IPS DF 4.7 (cell line): ENCODE data around the gene GINS2.

Experiments
- DNase-seq: peaks from one replicate; pipeline ENCODE4 v3.0.0-alpha.2; 2013; ENCODE audit warnings: low spot score; ENCODE audit errors: extremely low read depth

The GINS2 gene

DNA sequence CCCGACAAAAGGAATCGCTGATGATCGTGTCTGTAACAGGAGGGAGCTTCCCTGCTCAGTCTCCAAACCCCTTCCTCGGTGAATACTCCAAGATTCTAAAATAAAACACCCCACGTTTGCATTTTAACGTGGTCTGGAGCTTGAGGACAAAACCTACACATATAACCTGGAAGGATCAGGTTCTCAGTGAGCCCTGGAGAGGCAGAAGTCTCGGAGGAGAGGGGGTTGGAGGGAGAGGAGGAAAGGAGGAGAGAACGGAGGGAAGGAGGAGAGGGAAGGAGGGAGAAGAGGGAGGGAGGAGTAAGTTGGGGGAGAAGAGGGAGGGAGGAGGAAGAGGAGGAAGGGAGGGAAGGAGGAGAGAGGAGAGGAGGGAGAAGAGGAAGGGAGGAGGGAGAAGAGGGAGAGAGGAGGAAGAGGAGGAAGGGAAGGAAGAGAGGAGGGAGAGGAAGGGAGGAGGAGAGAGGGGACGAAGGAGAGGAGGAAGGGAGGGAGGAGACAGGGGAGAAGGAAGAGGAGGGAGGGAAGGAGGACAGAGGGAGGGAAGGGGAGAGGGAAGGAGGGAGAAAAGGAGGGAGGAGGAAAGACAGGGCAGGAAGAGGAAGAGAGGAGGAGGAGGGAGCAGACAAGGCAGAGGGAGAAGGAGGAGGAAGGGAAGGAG, 27.4 kb upstream of the GINS2 start:
- no peak for DNase-seq

DNA sequence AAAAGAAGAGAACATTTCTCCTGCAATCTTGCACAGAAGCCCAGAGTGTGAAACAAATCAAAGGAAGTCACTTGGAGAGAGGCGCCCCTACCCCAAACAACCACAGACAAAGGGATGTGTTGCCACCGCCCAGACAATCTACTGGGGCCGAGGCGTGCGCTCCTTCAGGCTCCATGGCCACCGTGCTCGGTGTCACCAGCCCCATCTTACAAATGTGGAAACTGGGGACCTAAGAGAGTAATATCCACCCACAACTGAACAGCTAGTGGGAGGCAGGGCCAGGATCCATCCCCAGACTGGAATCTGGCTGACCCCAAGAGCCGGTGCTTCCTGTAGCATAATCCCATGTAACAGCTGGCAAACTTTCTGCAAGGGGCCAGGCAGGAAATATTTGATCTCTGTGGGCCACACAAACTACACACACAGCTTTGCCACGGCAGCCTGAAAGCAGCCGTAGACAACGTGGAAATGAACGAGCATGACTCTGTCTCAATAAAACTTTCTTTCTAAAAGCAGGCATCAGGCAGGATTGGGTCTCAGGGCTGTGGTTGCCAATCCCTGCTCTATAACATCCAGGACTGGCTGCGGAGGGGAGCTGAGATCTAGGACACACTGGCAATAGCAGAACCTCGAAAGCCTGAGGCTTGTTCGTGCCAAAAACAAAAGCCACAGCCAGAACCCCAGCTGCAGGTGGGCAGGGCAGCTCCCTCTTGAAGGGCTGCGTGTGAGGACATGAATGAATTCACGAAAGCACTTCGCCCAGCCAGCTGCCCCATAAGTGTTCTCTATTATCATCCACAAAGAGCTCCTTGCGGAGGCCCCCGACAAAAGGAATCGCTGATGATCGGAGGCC, 26.6 kb upstream of the GINS2 start:
- no peak for DNase-seq

DNA sequence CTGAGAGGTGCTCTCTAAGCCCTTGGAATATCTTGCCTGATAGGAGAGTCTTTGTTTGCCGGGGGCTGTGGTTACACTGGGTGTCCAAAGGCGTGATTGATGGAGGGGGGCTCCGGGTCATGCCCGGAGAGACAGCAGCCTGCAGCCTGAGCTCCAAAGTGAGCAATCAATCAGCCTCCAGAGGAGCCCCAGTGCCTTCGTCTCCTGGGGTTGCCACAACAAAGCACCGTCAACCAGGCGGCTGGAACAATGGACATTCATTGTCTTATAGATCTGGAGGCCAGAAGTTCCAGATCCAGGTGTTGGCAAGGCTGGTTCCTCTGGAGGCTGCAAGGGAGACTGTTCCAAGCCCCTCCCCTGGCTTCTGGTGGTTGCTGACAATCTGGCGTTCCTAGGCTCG, 24.0 kb upstream of the GINS2 start:
- DNase-seq, result no peak

DNA sequence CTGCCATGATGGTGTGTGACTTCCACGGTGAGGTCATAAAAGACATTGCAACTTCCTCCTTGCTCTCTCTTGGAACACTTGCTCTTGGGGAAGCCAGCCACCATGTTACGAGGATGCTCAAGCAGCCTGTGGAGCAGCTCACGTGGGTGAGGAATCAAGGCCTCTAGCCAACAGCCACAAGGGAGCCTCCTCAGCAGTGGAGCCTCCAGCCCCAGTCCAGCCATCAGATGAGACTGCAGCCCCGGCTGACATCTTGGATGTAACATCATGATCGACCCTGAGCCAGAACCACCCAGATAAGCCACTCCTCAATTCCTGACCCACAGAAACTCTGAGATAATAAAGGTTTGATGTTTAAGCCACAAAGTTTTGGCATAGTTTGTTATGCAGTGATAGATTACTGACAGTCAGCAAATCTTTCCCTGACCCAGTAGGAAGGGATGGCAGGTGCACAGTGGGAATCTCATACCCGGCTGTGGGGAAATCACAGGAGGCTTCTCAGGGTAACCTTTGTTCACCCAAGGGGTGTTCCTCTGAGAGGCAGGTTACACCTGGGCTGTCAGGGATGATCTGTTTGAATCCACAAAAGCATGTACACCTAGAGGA, 23.3 kb upstream of the GINS2 start:
- DNase-seq, result no peak

DNA sequence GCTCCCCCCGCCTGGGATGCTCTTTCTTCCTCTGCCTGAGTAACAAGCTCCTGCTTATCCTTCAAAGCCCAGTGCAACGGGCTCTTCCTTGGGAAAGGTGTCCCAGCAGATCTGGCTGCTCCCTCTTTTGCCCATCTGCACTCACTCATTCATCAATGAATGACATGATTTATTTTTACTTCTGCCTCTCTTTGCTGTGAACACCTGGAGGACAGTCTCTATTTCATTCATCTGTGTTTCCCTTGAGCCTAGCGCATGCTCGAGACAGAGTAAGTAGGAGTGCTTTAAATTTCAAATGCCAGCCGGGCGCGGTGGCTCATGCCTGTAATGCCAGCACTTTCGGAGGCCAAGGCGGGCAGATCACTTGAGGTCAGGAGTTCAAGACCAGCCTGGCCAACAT, 22.0 kb upstream of the GINS2 start:
- DNase-seq, result no peak

DNA sequence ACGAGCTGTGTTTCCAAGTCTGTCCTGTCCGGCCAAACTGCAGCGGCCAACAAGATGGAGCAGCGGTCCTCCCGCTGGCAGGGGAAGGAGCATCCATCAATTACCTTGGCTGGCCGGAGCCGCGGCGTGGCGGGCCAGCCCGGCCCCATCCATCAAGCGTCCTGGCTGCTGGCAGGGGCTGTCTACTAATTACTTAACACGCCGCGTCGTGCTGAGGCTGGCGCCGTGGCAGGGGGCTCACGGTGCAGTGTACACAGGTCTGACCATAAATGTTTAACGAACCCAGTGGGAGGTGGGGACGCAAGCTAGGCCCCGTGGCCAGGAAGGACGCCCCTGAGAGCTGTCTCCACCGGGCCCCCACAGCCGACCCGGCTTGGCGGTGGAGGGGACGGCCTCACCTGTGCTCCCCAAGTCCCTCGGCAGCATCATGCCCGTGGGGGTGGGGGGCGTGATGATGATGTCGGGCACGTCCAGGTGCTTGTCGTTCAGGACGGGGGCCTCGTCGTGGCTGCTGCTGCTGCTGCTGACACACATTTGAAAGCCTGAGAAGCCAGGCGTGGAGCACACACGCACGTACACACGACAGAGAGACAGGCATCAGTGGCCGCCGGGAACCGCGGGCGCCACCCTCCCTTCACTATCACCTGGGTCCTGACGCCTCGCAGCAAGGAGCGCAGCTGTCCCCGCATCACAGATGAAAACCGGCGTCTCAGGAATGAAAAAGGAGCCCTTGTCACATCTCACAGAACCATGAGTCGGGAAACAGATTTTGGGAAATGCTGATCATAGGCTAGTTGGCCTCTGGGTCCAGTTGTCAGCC, 21.2 kb upstream of the GINS2 start:
- DNase-seq, result no peak

DNA sequence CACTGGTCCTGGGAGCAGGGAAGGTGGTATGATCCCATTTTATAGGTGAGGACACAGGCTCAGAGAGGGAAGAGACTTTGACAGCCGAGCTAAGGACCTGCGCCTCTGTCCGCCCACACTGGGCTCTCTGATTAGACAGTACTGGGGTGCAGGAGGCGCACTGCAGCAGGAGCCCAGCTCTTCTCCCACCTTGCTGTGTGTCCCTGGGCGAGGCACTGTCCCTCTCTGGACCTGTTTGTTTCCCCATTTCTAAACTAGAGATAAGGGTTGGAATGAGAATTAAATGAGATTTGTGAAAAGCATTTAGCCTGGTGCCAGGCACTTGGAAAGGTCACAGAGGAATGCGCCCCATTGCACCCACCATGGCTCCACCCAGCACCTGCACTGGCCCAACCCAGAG, 19.6 kb upstream of the GINS2 start:
- DNase-seq, result no peak

DNA sequence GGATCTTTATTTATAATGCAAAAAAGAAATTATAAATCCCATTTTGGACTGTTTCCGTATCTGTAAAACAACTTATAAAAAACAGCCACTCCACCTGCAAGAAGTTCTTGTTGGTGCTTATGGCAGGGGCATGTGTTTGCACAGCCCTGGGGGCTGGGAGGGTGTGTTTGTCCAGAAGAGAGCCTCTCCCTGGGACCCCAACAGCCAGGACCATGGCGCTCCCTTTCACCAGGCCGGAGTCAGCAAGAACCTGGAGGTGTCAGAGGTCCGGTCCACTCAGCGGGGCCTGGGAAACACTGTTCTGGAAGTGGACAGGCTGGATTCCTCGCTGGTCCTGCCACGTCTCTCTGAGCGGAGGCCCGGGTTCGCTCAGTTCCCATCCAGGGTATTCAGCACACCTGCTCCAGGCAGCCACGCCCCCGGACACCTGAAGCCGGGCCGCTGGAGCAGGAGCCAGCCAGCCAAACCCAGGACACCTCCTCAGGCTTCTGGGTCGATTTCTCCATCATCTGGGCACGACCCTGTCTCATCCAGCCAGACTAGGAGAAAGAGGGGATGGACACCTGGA, 18.9 kb upstream of the GINS2 start:
- no peak for DNase-seq

DNA sequence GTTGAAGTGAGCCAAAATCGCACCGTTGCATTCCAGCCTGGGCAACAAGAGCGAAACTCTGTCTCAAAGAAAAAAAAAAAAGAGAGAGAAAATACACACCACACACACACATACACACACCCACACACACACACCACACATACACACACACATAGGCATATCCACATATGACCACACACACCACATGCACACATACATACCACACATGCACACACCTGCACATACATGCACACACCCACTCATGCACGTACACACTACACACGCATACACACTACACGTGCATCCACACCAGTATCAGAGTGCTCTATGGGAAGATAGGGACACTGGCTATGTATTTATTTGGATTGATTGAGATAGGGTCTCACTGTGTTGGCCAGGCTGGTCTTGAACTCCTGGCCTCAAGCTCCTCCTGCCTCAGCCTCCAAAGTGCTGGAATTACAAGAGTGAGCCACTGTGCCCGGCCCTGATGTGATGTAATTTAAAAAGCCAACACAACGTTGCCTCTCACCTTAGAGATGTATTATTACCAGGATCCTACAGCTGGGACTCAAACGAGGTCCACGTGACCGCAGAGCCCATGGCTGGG, 17.8 kb upstream of the GINS2 start:
- no peak for DNase-seq

DNA sequence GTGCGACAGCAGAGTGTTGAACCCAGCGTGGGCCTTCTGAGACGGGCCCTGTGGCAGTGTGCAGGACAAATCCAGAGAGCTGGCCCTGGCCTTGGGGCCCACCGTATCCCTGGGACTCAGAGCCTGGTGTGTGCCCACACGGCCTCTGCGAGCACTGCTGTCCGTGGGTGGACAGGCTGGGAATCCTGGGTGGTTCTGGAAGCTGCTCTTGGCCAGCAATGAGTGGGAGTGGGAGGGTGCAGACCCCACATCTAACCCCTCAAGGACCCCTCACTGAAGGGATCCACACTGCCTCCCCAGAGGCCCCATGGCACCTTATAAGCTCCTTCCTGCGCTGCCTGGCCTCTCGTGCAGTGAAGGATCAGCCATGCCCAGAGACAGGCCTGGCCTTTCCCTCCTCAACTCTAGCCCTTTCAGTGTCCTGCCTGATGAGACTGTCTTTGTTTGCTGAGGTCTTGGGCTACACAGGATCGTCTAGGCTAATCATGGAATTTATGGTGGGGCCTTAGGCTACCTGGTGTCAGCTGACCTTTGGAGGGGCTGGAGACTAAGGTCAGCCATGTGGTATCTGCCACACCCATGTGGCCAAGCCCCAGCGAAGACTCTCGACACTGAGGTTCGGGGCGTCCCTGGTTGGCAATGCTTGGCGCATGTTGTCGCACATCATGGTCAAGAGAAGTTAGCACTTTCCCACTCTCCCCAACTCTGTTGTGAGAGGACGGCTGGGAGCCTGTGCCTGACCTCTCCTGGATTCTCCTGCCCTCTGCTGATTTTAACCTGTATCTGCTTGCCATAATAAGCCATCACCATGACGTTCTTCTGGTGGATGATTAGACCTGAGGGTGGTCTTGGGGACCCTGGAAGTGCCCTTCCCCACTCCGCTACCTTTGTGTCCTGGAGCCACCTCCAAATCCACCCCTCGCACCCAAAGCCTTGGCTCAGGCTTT, 16.4 kb upstream of the GINS2 start:
- DNase-seq, result no peak

DNA sequence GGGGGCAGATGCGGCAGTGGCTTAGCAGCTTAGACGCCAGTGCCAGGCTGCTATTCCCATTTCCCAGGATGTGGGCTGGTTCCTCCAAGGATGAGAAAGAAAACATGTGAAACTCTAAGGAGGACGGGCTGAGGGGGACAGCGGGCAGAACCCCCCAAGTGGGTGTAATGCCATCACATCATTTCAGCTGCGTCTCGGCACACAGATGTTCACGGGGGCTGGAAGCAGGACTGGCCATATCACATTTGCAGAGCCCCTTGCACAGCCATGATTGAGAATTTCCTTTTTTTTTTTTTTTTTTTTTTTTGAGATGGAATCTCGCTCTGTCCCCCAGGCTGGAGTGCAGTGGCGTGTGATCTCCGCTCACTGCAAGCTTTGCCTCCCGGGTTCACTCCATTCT, 15.3 kb upstream of the GINS2 start:
- DNase-seq, result no peak

DNA sequence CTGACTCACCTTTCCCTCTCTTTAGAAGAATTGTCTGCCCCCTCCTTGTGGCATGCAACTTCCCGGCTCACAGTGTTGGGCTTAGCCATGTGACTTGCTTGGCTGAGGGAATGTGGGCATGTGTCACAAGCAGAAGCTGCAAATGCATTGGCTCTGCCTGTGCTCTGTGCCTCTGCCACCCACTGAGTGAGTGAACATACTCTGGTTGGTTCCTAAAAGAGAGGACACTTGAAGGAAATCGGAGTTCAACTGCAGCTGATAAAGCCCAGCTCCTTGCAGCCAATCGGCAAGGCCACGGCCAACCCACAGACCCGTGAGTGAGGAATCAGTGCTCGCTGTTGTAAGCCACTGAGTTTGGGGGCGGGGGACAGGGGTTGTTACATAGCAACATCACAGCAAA, 10.9 kb upstream of the GINS2 start:
- no peak for DNase-seq

DNA sequence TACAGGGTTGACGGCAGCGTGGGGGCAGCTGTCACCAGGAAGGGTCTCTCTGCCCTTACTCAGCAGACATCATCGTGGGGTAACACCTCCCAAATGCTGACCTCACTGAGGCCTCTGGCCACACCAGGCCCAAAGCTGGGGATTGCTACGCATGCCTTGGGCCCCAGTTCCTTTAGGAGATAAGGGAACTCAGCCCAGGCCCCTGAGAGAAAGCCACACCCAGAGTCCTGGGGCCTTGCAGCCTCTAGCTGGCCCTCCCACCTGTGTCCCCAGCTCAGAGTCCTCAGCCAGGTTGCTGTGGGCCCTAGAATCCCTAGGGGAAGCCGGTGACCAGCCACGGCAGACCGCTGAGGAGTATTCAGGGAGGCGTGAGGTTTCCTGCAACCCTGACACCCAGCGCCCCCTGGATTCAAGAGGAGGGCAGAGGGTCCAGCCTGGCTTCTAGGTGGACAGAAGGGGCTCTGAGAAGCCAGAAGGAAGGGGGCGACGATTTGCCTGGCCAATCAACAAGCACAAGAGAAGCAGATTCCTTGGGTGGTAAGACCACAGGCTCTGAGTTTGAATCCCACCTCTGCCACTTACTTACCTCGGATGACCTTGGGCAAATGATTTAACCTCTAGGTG, 10.3 kb upstream of the GINS2 start:
- DNase-seq, result no peak

DNA sequence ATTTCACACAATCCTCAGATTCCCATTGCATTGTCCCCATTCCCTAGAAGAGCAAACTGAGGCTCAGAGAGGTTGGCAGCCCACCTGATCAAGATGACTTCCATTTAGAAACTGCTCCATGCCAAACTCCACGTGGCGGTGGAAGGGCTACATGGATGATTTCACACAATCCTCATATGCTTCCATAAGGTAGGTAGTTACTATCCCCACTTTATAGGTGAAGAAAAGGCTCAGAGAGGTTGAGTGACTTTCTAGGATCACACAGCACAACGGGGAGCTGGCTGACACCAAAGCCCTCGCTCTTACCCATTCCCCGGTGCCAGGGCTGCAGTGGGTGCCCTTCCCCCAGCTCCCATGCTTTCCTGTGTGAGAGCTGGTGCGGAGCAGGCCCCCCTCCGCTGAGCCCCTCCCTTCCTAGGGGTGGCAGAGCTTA, 9.7 kb upstream of the GINS2 start:
- DNase-seq, result no peak

DNA sequence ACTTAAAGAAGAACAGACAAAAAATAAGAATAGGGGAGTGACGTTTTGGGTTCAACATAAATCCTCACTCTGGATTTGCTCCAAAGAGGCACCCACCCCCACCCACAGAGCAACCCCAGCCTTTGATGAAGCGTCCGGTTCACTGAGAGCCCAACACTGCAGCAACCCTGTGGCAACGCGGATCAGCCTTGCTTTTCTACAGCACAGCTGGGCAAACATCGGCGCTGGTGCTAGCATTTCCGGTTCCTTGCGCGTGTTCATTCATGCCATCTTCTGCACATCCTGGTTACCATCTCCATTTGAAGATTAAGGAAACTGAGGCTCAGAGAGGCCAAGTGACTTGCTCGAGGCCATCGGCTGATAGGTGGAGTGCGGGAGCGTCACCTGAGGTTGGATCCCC, 8.7 kb upstream of the GINS2 start:
- no peak for DNase-seq

DNA sequence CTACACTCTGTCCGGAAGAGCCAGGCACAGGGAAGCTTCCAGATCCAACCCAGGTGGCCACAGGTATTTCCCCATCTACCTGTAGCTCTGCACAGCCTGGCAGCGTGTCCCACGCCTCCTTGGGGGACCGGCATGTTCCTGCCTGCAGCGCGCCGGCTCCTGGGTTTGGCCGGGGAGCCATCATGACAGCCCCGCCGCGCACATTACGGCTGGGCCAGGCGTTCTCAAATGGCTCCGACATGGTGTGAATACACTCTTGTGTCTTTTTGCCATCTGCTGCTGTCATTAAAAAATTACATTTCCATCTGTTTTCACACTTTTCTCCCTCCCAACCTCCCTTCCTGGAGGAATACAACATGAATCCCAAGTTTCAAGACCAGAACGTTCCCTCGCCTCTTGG, 8.0 kb upstream of the GINS2 start:
- DNase-seq, result no peak

DNA sequence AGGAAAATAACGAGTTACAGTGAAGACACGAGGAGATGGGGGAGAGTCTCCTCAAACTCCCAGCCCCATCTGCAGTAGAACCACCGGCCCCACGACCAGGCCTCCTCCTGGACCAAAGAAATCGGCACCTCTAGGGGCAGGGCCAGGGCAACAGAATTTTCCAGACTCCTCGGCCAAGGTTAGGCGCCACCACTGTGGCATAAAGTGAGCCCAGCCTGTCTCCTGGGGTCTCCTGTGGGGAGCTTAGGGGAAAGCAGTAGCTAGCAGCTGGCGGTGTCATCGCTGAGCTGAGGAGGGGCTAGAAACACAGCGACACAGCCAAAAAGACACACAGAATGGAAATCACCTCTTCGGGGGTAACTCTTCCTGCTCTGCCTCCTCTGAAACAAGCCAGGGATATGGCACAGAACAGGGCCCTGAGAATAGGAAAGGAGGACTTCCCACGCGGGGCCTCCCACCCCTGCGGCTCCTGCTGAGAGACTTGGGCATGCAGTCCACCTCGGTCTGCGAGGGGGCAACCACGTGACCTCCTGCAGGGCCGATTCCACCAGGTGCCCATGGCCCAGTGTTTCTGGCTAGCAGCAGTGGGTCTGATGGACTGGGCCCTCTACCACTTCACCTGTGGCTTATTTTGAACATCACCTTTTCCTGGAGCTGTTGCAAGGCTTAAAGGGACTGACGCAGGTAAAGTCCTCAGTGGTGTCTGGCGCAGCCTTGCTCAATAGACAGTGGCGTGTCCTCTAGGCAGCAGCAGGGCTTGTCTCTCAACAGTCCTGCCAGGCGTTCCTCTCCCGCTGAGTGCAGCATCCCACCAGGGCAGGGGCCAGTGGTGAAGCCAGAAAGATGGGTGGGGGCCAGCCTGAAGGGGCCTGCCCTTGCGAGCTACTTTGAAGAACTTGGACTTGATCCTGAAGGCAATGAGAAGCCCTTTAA, 6.7 kb upstream of the GINS2 start:
- no peak for DNase-seq

DNA sequence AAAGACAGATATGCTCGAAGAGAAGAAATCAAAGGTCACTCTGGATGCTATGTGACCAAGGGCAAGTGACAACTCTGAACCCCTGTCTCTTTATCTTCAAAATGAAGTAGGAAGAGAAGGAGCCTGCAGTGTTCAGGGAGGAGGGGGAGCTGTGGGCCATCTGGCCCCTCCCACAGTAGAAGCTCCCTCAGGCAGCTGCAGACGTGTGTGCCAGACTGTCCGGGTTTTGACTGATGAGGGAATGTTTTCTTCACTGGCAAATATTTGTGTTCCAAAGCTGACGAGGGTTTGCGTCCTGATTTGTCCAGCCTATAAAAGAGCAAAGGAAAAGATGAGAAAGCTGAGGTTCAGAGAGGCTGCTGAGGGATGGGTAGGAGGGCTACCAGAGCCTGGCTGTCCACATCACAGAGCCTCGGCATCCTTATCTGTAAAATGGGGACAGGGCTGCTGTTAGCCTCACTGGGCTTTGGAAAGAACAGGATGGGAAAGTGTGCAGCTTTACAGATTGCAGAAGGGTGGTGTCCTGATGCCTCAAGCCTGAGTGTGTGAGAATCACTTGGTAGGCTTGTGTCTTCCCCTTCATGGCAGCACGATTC, 1.8 kb upstream of the GINS2 start:
- no peak for DNase-seq
